GM12878 (cell line): ENCODE data around the gene UBASH3A.

Experiments used
- CHD2 ChIP-seq: IDR thresholded peaks from 2 replicates; pipeline ENCODE4 v1.6.1; 2011; ENCODE audit warnings: low read depth, low read length, improper control_type of control experiment, borderline replicate concordance
- EZH2 ChIP-seq: IDR thresholded peaks from 2 replicates; pipeline ENCODE4 v1.6.1; 2012; ENCODE audit warnings: low read depth, mild to moderate bottlenecking, control low read depth, inconsistent platforms, low read length, borderline replicate concordance; ENCODE audit not compliant: control insufficient read depth
- MEF2A ChIP-seq: IDR thresholded peaks from 2 replicates; pipeline ENCODE4 v1.6.1; 2011; ENCODE audit warnings: low read depth, mild to moderate bottlenecking, low read length, moderate library complexity; ENCODE audit not compliant: insufficient read depth
- RB1 ChIP-seq: fragments of 450-650 bp; formaldehyde crosslinking; IDR thresholded peaks from 2 replicates; pipeline ENCODE4 v1.6.1; 2017; ENCODE audit warnings: mild to moderate bottlenecking, borderline replicate concordance
- RELA ChIP-seq: fragments of 450-650 bp; IDR thresholded peaks from 2 replicates; pipeline ENCODE4 v1.8.0; 2014; ENCODE audit warnings: borderline replicate concordance; ENCODE audit not compliant: partially characterized antibody
- TARDBP ChIP-seq: IDR thresholded peaks from 2 replicates; pipeline ENCODE4 v1.6.1; 2016; ENCODE audit warnings: borderline replicate concordance
- YY1 ChIP-seq: IDR thresholded peaks from 2 replicates; pipeline ENCODE4 v1.6.1; 2011; ENCODE audit warnings: low read depth, mild to moderate bottlenecking, low read length
- TF ChIP-seq, protein P1 (sequence below): IDR thresholded peaks from 2 replicates; pipeline ENCODE4 v1.6.1; 2012; ENCODE audit warnings: mild to moderate bottlenecking, low read depth, low read length
- TF ChIP-seq, protein P2 (sequence below), 3 experiments: IDR thresholded peaks in 2 of 3; conservative IDR thresholded peaks in 1 of 3; 2 replicates each; pipeline ENCODE4 v1.5.1; 2011; ENCODE audit warnings: low read depth in 3 of 3, low read length in 3 of 3, mild to moderate bottlenecking in 3 of 3, control low read depth in 2 of 3, moderate library complexity in 2 of 3, inconsistent platforms in 1 of 3, mixed read lengths in 1 of 3; ENCODE audit not compliant: control insufficient read depth in 2 of 3, insufficient read depth in 1 of 3; ENCODE audit errors: extremely low read depth in 1 of 3
- TF ChIP-seq, protein P3 (sequence below): IDR thresholded peaks from 2 replicates; pipeline ENCODE4 v1.6.1; 2011; ENCODE audit warnings: low read depth, low read length, improper control_type of control experiment, borderline replicate concordance

DNA sequence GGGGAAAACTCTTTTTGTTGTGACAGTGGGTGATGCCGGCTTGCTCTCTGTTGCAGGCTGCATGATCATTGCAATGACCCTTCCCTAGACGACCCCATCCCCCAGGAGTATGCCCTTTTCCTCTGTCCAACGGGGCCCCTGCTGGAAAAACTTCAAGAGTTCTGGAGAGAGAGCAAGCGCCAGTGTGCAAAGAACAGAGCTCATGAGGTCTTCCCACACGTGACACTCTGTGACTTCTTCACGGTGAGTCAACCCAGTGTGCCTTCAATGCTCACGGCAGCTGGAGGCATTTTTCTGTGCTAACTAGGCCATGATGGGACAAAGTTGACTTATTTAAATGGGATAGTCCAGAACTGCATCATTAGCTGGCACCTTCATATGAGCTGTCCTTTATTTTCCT is 5.7 kb downstream of the UBASH3A start:
- TF ChIP-seq EZH2 (no peak), TARDBP (no peak), RB1 (no peak), YY1 (no peak), RELA (no peak), CHD2 (no peak), MEF2A (no peak)
- TF ChIP-seq, protein P1, sequence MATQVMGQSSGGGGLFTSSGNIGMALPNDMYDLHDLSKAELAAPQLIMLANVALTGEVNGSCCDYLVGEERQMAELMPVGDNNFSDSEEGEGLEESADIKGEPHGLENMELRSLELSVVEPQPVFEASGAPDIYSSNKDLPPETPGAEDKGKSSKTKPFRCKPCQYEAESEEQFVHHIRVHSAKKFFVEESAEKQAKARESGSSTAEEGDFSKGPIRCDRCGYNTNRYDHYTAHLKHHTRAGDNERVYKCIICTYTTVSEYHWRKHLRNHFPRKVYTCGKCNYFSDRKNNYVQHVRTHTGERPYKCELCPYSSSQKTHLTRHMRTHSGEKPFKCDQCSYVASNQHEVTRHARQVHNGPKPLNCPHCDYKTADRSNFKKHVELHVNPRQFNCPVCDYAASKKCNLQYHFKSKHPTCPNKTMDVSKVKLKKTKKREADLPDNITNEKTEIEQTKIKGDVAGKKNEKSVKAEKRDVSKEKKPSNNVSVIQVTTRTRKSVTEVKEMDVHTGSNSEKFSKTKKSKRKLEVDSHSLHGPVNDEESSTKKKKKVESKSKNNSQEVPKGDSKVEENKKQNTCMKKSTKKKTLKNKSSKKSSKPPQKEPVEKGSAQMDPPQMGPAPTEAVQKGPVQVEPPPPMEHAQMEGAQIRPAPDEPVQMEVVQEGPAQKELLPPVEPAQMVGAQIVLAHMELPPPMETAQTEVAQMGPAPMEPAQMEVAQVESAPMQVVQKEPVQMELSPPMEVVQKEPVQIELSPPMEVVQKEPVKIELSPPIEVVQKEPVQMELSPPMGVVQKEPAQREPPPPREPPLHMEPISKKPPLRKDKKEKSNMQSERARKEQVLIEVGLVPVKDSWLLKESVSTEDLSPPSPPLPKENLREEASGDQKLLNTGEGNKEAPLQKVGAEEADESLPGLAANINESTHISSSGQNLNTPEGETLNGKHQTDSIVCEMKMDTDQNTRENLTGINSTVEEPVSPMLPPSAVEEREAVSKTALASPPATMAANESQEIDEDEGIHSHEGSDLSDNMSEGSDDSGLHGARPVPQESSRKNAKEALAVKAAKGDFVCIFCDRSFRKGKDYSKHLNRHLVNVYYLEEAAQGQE: no peak
- TF ChIP-seq, protein P2, sequence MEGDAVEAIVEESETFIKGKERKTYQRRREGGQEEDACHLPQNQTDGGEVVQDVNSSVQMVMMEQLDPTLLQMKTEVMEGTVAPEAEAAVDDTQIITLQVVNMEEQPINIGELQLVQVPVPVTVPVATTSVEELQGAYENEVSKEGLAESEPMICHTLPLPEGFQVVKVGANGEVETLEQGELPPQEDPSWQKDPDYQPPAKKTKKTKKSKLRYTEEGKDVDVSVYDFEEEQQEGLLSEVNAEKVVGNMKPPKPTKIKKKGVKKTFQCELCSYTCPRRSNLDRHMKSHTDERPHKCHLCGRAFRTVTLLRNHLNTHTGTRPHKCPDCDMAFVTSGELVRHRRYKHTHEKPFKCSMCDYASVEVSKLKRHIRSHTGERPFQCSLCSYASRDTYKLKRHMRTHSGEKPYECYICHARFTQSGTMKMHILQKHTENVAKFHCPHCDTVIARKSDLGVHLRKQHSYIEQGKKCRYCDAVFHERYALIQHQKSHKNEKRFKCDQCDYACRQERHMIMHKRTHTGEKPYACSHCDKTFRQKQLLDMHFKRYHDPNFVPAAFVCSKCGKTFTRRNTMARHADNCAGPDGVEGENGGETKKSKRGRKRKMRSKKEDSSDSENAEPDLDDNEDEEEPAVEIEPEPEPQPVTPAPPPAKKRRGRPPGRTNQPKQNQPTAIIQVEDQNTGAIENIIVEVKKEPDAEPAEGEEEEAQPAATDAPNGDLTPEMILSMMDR (IDR thresholded peaks at IDR 0.05 in 2 of 3, conservative IDR thresholded peaks at IDR 0.05 in 1 of 3; ENCODE audit: control insufficient read depth in 2 of 3, extremely low read depth in 1 of 3, insufficient read depth in 1 of 3, low read depth in 3 of 3, low read length in 3 of 3): no peak
- TF ChIP-seq, protein P3, sequence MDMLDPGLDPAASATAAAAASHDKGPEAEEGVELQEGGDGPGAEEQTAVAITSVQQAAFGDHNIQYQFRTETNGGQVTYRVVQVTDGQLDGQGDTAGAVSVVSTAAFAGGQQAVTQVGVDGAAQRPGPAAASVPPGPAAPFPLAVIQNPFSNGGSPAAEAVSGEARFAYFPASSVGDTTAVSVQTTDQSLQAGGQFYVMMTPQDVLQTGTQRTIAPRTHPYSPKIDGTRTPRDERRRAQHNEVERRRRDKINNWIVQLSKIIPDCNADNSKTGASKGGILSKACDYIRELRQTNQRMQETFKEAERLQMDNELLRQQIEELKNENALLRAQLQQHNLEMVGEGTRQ: no peak
